ENCODE results near the gene CHN2.

- TF ChIP-seq, protein P1, sequence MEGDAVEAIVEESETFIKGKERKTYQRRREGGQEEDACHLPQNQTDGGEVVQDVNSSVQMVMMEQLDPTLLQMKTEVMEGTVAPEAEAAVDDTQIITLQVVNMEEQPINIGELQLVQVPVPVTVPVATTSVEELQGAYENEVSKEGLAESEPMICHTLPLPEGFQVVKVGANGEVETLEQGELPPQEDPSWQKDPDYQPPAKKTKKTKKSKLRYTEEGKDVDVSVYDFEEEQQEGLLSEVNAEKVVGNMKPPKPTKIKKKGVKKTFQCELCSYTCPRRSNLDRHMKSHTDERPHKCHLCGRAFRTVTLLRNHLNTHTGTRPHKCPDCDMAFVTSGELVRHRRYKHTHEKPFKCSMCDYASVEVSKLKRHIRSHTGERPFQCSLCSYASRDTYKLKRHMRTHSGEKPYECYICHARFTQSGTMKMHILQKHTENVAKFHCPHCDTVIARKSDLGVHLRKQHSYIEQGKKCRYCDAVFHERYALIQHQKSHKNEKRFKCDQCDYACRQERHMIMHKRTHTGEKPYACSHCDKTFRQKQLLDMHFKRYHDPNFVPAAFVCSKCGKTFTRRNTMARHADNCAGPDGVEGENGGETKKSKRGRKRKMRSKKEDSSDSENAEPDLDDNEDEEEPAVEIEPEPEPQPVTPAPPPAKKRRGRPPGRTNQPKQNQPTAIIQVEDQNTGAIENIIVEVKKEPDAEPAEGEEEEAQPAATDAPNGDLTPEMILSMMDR (IDR thresholded peaks at IDR 0.05) = no peak
- TF ChIP-seq EZH2 (IDR thresholded peaks at IDR 0.05; ENCODE audit: borderline replicate concordance, insufficient read depth, low read depth, low read length, poor library complexity, severe bottlenecking) = no peak
Measured at GRCh38 chr7:29362380-29362779, 167.8 kb downstream of the CHN2 start.

All from B cell (primary cell).